ENCODE measurements around the gene P3H4.
"Not testable (repeated sequence)": the region's sequence is repeated elsewhere in the genome, so short reads cannot be mapped to it uniquely, and the experiment has no call there.

P3H4 gene

DNA sequence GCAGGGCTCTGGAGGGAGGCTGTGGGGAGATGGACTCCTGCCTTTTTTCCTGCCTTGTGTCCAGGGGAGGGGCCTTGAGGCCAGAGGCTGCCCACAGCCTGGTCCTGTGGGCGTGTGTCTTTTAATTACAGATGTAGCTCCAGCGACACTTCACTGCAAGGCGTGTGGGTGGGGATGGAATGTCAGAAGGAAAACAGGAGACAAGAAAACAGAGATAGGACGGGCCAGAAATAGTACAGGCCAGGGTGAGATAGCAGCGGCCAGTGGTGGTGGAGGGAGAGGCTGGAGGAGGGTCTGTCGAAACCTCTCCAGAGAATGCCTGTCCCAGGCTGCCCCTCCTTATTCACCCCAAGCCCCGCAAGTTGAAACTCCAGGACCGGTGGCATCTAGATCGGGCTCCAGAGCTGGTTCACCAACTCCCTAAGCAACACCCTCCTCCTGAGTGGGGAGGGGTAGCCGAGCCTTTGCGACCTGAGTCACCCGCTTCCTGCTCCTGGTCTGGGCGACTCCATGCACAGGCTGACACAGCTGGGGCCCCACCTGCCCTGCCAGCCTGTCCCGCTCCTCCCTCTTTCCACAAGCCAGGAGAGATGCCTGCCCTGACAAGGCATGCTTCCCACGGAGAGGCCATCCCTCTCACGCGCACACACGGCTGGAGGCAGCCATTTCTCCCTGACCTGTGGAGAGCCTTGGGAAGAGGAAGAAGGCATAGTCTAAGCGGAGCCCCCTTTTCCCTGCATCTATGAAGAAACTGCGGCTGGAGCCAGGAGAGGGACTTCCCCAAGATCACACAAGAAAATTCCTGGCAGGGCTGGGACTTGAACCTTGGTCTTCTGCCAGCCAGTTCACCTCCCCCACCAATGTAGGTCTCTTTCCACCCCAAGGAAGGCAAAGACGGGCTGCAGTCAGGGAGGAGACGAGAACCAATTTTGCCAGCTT is 18.6 kb downstream of the P3H4 start:
- no peak for DNase-seq

DNA sequence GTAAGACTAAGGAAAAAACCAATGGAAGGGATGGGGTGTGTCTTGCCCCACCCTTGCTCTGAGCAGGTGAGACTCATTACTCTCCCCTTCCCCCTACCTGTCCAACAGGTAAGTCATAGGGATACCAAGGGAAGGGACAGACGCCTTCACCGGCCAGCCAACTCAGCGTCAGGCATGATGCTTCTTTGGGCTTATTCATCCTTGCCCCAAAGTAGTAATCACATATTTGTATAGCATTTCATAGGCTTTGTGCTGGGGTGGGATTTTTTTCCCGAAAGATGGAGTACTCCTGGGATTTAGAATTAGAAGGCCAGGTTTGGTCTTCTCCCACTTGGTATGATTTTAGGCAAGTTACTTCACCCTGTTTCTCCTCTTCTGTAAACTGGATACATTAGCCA is 24.7 kb downstream of the P3H4 start:
- no peak for DNase-seq

DNA sequence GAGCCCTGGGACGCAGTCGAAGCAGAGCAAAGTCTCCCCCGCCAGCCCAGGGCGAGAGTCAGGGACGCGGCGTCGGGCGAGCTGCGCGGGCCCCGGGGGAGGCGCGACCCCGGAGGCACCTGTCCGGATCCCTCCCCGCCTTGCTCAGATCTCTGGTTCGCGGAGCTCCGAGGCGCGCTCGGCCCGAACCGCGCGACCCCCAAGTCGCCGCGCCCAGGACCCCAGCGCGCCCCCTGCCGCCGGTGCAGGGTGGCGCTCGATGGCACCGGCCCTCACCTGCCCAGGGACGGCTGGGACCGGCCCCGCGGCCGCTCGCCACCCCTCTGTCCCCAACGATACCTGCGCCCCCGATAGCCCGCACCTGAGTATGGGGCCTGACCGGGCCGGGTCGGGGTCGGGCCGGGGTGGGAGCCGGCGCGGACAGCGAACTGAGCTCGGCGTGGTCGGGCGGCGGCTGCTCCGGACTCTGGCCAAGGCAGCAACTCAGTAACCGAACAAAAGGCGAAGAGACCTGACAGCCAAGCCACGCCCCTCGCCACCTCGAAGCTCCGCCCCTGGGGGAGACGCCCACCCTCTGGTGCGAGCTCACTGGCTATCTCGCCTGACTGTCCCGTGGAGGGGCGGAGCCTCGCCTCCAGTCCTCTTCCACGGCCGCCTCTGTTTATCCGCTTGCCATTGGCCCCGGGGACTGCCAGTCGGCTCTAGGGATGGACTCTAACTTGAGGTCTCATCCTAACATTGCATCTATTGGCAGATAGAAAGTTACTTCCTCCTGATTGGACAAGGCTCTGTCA is 25.3 kb downstream of the P3H4 start, which contains the start of gene JUP:
JUP (minus strand) TSS at position 485 of the 794 bp plus-strand sequence. CDS start 14,857 bp downstream, outside the sequence.
- DNase-seq = peak; percentile 91

DNA sequence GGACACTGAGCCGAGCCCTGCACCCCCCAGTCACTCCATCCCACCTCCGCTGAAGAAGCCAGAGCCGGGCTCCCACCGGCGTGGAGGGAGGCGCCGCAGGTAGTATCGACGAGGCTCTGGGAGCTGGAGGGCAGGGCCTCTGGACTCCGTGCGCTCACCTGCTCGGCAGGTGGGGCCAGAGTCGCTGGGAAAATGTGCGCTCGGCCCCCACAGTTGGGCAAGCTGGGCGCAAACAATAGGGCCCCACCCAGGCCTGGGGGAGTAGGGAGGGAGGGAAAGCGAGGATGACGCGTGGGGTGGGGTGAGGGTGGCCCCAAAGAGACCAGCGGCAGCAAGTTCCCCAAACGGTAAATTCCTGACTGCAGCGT is 25.9 kb downstream of the P3H4 start:
- no peak for DNase-seq

DNA sequence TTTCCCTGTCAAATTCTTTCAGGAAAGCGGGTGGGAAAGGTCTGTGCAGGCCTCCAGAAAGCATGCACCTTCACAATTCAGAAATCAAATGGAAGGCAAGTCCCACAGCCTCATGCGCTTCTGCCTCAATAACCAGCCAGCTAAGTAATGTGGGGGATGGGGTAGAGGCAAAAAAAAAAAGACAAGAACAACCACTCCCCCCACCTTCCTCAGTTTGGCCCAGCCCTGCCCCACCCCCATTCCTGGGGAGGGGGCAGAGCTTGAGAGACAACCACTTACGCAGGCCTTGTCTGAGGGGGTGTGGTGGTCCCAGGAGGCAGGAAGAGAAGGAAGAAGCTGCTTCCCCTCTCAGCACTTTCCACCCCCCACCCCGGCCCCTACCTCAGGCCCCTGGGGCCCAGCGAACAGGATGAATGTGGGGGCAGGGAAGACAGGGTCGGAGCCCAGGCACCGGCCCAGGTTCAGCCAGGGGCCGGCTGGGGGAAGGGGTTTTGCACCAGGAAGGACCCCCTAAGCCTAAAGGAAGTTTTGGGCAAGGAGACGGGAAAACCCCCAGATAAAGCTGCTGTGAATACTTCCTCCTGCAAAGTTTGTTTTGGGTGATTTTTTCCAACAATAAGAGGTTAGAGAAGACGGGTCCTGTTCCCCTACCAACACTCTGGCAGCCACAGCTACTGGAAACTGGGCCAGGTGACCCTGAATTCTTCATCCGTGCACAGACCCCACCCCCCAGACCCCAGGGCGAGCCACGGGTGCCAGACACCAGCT is 26.5 kb downstream of the P3H4 start:
- no peak for DNase-seq

DNA sequence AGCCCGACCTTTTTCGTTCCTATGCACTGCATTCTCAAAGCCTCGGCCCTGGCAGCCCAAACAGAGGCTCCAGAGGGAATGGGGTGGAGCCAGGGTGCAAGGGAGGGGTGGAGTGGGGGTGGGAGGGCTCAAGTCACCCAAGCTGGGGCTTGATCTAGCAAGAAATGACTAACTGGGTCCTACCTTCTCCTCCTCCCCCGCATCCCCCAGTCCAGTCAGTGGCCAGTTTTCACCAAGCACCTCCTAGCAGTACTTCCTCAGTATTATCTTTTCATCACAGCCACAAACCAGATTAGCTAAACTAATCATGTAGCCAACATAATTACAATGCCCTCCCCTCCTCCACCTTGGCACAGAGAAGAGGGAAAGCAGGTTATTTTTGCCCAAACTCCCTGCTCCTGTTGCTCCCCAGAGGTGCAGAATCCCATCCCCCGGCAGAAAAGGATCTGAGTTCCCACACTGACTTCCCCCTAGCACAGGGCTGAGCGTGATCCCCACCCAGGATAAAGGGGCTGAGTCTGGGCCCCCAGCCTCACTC is 27.5 kb downstream of the P3H4 start:
- no peak for DNase-seq

DNA sequence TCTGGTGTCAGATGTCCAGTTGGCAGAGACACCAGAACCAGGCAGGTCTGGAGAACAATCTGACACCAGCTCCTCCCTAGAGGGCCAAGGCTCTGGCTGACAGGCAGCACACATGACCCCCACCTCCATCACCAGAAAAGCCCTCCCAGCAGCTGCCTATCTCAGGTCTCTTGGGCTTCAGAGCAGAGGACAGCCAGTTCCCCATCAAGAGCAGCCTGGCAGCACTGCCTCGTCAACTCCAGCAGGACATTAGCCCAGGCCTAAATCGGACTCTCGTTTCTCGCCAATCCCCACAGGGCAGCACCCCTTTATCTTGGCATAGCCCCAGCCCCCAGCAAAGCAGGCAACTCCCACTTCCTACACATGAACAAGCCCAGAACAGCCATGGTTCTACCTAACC is 29.6 kb downstream of the P3H4 start:
- DNase-seq = no peak

DNA sequence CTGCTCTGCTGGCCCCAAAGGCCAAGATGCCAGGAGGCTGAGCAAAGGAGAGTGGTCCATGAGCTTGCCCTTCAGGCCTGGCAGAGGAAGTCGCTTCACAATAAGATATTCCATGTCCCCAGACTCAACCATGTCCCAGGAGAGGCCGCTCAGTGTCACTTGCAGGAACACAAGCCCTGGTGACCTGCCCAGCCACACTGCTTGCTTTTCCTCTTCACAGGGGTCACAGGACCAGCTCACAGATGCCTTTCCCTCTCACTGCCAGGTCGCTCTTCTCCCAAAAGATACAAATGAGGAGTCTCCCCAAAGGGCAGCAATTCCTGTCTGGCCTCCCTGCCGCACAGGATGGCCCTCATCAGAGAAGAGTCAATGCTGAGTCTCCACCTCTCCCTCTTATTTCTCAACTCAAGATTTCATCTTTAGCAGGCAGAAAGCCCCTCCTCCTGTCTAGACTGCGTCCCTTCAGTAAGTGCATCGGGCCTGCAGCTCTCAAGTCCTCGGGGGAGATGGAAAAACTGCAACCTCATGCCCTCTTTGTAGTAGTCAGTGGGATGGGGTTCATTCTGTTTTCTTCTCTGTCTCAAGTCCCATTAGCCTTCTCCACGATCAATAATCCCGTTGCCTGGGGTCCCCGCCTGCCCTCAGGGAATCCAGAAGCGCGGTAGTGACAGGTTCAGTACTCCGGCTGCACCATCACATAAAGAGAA is 30.2 kb downstream of the P3H4 start:
- DNase-seq = no peak

DNA sequence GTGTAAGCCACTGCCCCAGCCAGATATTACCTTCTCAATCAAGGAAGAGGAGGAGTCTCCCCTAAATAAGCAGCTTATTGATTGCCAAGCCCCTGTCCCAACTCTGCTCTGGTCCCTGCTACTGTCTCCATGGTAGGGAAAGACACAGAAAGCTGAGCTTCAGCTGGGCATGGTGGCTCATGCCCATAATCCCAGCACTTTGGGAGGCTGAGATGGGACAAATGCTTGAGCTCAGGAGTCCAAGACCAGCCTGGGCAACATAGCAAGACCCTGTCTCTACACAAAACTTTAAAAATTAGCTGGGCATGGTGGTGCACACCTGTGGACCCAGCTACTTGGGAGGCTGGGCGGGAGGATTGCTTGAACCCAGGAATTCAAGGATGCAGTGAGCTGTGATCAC is 31.8 kb downstream of the P3H4 start:
- DNase-seq = no peak

DNA sequence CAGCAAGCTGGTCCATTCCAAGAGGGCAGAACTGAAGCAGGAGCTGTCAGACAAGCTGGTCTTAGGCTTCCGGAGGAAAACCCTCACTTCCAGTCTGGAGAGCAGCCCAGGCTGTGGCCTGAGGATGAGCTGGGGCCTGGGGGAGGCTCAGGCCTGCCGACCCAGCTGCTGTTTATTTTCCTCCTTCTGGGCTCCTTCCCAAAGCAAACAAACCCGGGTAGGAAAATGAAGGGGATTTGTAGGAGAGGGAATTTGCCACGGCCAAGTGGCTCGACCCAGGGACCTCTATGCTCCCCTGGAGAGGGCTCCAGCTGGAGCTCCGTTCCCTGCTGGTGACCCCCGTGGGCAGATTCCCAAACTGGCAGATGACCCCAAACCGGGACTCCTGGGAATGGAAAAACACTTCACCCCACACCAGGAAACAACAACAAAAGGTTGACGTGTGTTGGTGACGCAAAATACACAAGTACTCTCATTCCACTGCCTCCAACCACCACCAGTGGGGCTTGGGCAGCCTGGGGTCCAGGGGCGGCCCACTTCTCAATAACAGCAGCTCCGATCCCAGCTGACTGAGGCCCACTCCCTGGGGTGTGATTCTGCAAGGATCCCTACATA is 34.1 kb downstream of the P3H4 start:
- DNase-seq = no peak

DNA sequence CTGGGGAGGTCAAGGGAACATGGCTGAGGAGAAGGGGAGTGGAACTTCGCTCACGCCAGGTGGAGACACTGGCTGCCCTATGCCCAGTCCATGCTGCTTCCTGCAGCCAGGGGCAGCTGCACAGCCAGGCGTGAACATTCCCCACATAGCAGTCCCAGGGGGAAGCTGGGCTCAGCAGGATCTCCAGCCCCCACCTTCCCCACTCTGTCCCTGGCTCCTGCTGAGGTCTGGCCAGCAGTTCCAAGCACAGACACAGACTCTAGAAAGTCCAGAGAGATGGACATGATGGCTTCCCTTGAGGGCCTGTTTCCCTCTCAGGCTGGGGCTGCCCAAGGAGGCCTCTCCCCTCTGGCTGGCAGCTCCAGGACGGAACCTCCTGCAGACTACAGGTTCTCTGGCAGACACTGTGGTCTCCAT is 34.6 kb downstream of the P3H4 start:
- DNase-seq = no peak

DNA sequence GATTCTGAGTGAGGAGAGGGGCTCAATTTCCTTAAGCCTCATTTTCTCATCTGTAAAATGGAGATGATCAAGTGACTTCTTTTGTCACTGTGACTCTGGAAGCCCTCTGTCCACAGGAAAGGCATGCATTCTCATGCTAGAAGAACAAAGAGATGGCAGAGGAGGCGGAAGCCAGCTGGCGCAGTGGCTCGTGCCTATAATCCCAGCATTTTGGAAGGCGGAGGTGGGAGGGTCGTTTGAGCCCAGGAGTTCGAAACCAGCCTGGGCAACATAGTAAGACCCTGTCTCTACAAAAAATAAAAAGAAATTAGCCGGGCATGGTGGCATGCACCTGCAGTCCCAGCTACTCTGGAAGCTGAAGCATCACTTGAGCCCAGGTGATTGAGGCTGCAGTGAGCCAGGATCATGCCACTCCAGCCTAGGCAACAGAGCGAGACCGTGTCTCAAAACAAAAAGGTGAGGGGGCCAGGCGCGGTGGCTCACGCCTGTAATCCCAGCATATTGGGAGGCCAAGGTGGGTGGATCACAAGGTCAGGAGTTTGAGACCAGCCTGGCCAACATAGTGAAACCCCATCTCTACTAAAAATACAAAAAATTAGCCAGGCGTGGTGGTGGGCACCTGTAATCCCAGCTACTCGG is 35.4 kb downstream of the P3H4 start:
- not testable (repeated sequence) for DNase-seq

DNA sequence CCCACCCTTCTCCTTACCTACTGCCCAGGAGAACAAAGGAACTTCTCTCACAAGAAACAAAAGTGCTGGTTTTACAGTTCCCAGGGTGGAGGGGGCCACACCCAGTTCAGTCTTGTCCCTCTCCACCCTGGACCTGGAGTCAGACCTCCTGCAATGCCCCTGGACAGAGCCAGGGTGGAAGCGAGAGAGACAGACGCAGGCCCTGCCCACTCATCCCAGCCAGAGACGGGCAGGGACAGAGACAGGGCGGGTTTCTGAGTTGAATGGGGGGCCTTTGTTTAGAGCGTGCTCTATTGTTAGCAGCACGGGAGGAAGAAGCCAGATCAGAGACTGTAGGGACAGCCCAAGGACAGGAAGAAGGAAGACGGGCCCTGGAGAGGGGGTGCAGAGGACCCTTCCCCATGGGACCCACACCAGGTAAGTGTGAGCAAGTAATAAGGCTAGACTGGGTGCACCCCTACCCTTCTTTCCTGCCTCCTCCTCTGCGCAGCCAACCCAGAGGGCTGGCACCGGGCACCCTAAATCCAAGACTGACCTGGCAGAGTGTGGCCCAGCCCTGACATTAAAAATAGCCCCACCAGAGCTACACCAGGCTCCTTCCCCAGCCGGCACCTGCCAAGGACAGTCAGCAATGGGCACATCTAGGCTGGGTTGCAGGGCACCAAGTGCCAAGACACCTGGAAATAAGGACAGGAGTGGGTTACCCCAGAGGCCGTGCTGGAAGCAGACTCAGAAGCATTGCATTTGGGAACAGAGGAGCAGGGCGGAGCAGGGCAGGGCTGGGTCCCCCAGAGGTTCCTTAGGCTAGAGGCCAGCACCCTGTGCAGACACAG is 36.1 kb downstream of the P3H4 start:
- DNase-seq = no peak

DNA sequence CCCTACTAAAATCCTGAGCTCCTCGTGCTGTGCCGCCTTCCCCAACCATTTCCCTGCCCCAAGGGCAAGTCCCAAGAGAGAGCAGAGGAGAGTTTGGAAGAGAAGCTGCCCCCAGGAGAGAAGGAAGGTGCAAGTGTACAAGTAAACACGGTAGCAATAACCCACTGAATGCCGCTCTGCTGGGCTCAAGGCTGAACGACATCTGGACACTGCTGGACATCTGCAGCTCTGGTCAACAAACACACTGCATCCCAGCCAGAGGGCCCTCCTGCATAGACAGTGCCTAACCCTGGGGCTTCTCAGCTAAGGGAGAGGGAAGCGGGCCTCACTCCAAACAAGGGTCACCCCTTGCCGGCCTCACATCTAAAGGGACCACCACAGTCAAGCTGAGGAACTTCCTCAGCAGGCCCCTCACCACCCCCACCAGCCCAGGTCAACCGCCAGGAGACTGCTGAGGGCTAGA is 38.0 kb downstream of the P3H4 start:
- no peak for DNase-seq

DNA sequence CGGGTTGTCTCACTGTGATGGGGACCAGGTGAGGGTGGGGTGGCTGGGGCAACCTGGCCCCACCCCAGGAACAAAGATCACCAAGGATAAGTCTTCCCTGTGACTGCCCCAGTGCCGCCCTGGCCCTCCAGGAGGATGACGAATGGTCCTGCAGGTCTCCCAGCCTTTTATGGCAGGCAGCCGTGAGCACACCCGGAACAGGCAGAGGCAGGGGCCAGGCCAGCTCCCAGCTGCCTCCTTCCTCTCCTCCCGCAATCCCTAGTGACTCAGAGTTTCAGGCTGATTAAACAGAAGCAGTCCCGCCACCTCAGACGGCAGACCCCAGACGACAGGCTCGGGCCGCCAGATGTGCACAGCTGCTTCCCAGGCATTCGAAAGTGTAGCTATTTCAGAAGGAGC is 38.6 kb downstream of the P3H4 start:
- no peak for DNase-seq

DNA sequence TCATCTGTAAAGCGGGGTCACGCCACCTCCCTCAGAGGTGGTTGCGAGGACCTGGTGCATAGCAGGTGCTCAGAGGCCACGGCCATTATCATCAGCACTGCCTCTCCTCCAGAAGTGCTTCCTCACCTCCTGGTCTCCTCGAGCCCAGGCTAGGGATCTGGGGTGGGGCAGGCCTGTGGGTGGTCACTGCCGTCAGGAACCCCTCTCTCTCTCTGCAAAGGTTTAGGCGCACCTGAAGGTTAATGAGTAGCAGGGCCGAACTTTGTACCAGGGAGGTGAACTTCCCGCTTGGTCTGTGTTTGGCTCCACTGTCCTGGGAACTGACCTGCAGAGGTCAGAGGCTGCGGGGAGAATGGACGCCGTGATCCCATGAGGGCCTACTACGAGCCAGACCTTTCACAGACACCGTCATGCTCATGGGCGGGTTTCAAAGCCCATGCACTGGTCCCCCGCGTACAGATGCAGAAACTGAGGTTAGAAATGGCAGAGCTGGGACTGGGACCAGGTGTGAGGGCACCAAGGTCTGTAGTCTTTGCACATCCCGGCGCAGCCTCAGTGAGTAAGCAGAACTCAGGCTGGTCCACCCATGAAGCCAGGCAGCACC is 39.1 kb downstream of the P3H4 start:
- DNase-seq = no peak

DNA sequence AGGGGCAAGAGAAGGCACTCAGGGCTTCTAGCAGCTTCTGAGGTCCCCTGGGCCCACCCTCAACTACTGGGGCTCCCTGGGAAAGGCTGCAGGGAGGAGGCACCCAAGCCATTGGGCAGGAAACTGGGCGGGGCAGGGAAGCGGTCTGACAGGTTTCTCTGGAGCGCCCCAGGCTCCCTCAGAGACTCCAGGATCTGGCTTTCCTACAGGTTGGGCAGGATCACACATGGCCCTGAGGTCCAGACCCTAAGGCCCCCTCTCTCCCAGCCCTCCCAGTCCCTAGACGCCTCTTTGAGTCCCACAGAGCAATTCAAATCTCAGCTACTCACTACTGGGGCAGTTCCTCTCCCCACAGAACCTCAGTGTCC is 39.5 kb downstream of the P3H4 start:
- DNase-seq = no peak

DNA sequence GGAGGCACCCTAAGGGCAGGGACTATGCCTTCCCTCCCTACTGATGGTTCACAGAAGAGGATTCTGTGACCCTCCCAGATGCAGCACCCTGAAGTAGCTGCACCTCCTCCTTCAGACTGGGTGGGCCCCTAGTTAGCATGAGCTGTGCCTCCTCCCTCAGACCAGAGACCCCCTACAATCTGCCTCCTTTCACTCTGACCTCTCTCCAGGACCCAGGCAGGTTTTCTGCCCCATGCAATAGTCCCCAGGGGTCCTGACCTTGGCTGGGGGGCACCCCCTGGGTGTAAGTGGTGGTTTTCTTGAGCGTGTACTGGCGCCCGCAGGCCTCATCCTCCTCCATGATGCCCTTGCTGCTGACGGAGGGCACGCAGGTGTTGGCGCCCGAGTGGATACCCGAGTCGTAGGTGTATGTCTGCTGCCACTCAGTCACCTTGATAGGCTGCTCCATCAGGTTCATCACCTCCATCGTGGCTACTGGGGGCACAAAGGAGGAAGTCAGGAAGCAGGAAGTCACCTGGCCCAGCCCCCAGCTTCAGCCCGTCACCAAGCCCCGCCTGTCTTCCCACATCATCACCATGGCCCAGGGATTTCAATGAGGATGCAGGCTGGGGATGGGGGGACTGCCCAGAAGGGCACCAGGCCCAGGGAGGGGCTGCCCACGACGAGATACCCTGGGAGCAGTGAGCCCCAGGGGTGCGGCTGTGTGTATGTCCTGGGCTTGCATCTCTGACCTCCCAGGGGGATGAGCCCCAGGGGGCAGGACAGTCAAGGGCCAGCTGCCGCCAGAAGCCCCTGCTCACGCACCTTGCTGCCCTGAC is 40.2 kb downstream of the P3H4 start:
- DNase-seq = no peak

DNA sequence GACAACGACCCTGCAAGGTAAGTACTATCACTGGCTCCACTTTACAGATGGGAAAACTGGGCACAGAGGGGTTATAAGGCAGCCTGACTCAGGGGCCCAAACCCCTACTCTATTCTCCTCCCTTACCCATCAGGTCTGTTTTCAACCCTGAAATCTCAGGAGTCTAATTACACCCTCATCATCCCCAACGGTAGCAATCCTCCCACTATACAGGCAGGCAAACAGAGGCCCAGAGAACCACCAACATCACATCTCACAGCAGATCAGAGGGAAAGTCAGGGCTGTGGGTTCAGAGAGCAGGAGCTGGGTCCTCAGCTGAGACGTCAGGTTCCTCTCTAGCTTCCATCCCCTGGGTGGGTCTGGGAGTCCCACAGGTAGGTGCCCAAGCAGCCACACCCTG is 41.8 kb downstream of the P3H4 start:
- no peak for DNase-seq
